GM21723 (cell line): ENCODE data around the gene NAA15.
A peak's percentile ranks its signal among the peaks of the same experiment; 100 is the strongest.
"Not testable (repeated sequence)": the region's sequence is repeated elsewhere in the genome, so short reads cannot be mapped to it uniquely, and the experiment has no call there.

Experiments used
- ATAC-seq: cut with Tn5 transposase; IDR thresholded peaks from one replicate; pipeline ENCODE4 v1.9.1; 2021; ENCODE audit warnings: mild to moderate bottlenecking, moderate library complexity; ENCODE audit not compliant: unreplicated experiment

Gene NAA15

GRCh38 chr4:139447078-139447477 lies 145.8 kb downstream of the NAA15 start:
- ATAC-seq, result not testable (repeated sequence)

DNA sequence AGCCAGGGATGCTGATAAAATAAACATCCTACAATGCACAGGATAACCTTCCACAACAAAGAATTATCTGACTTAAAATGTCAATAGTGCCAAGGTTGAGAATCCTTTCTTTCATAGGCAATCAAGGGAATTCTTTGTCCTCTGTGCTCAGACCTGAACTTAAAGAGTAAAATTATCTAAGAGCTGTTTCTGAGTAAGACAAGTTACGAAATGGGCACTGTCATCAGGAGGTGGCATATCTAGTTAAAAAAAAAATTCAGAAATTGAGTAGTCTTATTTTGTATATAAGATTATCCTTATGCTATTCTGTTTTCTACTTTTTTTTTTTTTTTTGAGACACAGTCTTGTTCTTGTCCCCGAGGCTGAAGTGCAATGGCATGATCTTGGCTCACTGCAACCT lies 149.3 kb downstream of the NAA15 start:
- no peak for ATAC-seq

- ATAC-seq, result no peak
Measured at GRCh38 chr4:139451997-139452396, 150.7 kb downstream of the NAA15 start.

DNA sequence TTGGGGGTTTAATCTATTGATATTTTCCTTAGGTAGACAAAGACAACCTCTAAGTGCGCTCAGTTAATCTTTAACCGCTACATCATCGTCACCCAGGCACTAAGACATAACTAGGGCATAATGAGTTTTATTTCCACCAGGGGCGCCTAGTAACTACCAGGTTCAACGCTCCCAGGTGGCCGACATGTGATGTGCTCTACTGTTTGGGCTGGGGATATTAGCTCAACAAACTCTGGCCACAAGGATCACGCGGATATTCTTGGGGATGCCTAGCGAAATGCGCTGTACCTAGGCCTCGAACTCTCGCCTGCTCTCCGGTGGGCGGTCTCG lies 151.7 kb downstream of the NAA15 start:
- ATAC-seq, result peak; percentile 56

DNA sequence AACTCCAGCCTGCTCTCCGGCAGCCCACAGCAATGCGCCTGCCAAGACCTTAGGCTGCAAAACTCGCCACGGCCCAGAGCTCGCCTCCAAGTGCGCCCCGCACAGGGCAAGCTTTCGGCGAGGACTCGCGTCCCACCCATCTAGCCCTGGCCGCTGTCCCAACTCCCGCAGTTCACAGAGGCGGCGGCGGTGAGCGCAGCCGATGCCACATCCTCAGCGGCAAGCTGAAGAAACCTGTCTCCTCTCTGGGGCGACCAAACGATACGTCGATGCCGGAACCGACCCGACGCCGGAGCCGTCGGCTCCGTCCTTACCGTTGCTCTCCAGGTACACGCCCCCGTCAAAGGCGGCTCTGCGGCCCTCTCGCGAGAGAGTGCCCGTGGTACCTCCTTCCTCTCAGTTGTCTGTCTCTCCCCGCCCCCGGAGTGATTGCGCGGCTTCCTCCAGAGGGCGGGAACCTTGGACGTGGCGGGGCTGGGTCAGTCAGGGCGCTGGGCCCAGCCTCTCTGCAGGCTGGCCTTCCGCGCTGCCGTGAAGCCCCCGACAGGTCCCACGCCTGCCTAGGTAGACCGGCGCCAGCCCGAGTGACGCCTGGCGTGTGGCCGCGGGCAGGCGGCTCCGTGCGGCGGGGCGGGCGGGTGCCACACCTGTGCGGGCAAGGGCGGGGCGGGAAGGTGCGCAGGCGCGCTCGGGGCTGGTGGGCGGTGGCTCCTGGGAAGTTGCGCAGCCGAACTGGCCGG lies 152.2 kb downstream of the NAA15 start:
- peak; percentile 88 for ATAC-seq

GRCh38 chr4:139454111-139455045 lies 153.1 kb downstream of the NAA15 start, which contains the start of gene RAB33B:
Gene RAB33B, plus strand, starts transcription at chr4:139454121. Its CDS starts 75 bp downstream, at chr4:139454196.
- ATAC-seq, result peak; percentile 6

DNA sequence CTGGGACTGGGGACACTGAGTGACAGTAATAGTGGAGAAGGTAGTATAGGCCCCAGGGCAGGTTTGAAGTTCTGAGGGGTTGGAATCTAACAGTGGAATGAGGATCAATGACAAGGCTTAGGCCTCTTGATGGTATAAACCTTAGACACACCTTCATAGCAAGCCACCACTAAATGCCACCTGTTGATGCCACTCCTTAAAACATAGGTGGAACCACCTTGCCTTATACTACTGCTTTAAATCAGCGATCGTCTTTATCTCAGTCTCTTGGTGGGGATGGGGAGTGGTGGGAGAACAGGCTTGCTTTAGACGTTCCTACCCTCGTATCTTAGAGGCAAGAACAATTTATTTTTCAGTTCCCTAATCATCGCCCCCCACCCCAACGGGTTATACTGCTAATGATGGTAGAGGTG lies 153.8 kb downstream of the NAA15 start:
- no peak for ATAC-seq

GRCh38 chr4:139457318-139457717 lies 156.0 kb downstream of the NAA15 start:
- no peak for ATAC-seq

DNA sequence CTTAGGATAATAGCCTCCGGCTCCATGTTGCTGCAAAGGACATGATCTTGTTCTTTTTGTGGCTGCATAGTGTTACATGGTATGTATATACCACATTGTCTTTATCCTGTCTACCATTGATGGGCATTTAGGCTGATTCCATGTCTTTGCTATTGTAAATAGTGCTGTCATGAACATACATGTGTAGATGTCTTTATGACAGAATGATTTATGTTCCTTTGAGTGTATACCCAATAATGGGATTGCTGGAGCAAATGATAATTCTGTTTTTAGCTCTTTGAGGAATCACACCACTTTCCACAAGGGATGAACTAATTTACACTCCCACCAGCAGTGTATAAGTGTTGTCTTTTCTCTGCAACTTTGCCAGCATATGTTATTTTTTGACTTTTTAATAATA lies 157.2 kb downstream of the NAA15 start:
- ATAC-seq, result no peak

DNA sequence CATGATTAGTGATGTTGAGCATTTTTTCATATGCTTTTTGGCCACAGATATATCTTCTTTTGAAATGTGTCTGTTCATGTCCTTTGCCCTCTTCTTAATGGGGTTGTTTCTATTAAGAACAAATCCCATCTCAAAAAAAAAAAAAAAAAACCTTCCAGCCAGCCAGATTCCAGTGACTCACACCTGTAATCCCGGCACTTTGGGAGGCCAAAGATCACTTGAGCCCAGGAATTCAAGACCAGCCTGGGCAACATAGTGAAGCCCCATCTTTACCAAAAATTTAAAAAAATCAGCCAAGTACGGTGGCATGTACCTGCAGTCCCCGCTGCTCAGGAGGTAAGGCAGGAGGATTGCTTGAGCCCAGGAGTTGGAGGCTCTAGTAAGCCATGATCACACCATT lies 157.7 kb downstream of the NAA15 start:
- no peak for ATAC-seq

- ATAC-seq, result no peak
Measured at GRCh38 chr4:139460565-139460964, 159.3 kb downstream of the NAA15 start.

DNA sequence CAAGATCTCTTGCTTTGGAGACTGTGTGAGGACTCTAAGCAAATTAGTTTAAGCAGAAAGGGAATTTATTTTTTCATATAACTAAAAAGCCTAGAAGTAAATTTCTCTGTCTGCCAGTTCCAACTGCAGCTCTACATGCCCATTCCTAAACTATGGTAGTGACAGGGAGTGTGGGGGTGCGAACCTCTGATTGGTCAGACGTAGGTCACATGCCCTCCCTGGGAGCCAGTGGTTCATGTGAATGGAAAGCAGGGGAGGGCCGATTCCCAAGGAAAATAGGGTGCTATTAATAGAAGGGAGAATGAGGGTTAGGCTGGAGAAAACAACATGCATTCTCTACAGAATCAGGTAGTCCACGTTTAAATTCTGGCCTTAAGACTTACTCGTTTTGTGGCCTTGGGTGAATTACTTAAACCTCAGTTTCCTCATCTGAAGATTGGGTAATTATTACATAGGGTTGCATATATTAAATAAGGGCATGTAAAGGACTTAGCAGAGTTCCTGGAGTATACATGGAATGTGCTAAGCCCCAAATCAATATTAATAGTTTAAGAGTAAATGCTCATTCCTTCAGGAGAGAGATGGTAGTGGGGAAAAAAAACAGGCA lies 159.8 kb downstream of the NAA15 start:
- ATAC-seq, result no peak

- ATAC-seq, result not testable (repeated sequence)
Measured at GRCh38 chr4:139464512-139464911, 163.2 kb downstream of the NAA15 start.

DNA sequence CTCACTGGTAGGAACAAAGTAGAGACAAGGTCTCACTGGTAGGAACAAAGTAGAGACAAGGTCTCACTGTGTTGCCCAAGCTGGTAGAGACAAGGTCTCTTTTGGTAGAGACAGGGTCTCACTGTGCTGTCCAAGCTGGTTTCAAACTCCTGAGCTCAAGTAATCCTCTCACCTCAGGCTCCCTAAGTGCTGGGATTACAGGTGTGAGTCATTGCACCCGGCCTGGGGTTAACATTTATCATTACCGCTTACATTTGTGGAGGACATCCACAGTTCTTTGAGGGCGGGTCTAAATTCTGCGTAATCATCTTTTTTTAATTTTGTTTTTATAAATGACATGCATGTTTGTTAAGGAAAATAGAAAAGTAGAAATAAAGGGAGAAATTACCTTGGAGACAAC lies 164.6 kb downstream of the NAA15 start:
- no peak for ATAC-seq

DNA sequence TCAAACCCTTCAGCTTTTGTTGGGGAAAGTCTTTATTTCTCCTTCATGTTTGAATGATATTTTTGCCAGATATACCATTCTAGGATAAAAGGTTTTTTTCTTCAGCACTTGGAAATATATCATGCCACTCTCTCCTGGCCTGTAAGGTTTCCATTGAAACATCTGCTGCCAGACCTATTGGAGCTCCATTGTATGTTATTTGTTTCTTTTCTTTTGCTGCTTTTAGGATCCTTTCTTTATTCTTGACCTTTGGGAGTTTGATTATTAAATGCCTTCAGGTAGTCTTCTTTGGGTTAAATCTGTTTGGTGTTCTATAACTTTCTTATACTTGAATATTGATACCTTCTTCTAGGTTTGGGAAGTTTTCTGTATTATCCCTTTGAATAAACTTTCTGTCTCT lies 167.5 kb downstream of the NAA15 start:
- ATAC-seq, result not testable (repeated sequence)

DNA sequence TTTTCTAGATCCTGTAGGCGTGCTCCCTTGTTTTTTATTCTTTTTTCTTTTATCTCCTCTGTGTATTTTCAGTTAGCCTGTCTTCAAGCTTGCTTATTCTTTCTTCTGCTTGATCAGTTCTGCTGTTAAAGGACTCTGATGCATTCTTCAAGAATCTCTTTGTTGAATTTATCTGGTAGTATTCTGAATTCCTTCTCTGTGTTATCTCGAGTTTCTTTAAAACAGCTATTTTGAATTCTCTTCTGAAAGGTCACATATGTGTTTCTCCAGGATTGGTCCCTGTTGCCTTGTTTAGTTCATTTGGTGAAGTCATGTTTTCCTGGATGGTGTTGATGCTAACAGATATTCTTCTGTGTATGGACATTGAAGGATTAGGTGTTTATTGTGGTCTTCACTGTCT lies 167.9 kb downstream of the NAA15 start:
- ATAC-seq, result no peak
